Choroid plexus epithelial cell (primary cell): ENCODE measurements around the gene PHF2.

ENCODE experiments used
- DNase-seq: peaks from one replicate; pipeline ENCODE4 v3.0.0-alpha.2; 2010; ENCODE audit warnings: low read depth
- H3K4me3 ChIP-seq: 2 replicates; pipeline ENCODE4 v1.5.1; 2011; ENCODE audit warnings: low read depth, mild to moderate bottlenecking, control low read depth, low read length, moderate library complexity
- TF ChIP-seq, protein P1 (sequence below): conservative IDR thresholded peaks from 2 replicates; pipeline ENCODE4 v1.5.1; 2011; ENCODE audit warnings: low read depth, mild to moderate bottlenecking, control low read depth, inconsistent platforms, low read length, moderate library complexity

PHF2 gene

GRCh38 chr9:93635186-93636107, 59.1 kb downstream of the PHF2 start:
- no peak for DNase-seq
- no peak overlapping the region for H3K4me3 ChIP-seq
- TF ChIP-seq, protein P1, sequence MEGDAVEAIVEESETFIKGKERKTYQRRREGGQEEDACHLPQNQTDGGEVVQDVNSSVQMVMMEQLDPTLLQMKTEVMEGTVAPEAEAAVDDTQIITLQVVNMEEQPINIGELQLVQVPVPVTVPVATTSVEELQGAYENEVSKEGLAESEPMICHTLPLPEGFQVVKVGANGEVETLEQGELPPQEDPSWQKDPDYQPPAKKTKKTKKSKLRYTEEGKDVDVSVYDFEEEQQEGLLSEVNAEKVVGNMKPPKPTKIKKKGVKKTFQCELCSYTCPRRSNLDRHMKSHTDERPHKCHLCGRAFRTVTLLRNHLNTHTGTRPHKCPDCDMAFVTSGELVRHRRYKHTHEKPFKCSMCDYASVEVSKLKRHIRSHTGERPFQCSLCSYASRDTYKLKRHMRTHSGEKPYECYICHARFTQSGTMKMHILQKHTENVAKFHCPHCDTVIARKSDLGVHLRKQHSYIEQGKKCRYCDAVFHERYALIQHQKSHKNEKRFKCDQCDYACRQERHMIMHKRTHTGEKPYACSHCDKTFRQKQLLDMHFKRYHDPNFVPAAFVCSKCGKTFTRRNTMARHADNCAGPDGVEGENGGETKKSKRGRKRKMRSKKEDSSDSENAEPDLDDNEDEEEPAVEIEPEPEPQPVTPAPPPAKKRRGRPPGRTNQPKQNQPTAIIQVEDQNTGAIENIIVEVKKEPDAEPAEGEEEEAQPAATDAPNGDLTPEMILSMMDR = no peak

DNA sequence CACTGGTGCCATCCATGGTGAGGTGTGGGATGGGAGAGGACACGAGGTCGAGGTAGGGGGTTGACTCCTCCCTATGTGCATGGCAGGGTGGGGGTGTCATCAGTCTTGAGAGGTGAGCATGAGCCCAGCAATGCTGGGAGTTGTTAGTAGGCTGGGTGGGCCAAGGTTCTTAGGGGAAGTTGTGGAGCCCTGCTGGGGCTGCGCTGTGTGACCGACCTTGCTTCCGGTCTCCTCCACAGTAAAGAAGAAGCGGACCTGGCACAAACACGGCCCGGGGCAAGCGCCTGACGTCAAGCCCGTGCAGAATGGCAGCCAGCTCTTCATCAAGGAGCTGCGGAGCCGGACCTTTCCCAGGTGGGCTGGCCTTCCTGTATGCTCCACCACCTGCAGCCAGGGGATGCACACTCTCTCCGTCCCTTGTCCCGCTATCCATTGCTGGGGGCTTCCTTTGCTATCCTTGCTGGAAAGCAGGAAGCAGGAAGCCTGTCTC, 59.8 kb downstream of the PHF2 start:
- DNase-seq = no peak
- H3K4me3 ChIP-seq = no peak overlapping the region

GRCh38 chr9:93636667-93637066, 60.3 kb downstream of the PHF2 start:
- H3K4me3 ChIP-seq = no peak overlapping the region
- DNase-seq = no peak
- TF ChIP-seq, protein P1 = no peak

More for the DNA sequence above, 59.8 kb downstream of the PHF2 start:
- TF ChIP-seq, protein P1 = no peak

DNA sequence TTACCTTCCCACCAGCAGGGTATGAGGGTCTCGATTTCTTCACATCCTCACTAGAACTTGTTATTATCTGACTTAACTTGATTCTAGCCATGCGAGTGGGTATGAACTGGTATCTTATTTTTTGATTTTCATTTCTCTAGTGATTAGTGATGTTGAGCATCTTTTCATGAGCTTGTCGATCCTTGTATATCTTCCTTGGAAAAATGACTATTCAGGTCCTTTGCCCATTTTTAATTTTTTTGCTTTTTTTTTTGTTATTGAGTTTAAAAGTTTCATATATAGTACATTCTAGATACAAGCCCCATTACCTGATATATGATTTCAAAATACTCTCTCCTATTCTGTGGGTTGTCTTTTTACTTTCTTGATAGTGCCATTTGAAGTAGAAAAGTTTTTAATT, 61.5 kb downstream of the PHF2 start:
- TF ChIP-seq, protein P1 = no peak
- H3K4me3 ChIP-seq = no peak overlapping the region
- DNase-seq = no peak

DNA sequence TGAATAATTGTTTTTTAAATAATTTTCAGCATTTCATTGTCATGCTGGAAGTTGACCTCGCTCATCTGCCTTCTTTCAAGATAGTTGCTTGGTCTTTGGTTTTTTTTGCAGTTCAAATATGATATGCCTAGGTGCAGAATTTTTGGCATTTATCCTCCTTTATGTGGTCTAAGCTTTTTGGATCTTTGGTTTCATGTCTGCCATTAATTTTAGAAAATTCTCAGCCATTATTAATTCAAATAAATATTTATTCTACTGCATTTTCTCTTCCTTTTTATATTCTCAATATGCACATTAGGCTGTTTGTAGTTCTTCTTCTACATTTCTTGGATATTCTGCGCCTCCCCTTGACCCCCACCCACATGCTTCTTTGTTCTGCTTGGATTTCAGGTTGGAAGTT, 63.6 kb downstream of the PHF2 start:
- TF ChIP-seq, protein P1 = no peak
- no peak for DNase-seq
- H3K4me3 ChIP-seq = no peak overlapping the region

DNA sequence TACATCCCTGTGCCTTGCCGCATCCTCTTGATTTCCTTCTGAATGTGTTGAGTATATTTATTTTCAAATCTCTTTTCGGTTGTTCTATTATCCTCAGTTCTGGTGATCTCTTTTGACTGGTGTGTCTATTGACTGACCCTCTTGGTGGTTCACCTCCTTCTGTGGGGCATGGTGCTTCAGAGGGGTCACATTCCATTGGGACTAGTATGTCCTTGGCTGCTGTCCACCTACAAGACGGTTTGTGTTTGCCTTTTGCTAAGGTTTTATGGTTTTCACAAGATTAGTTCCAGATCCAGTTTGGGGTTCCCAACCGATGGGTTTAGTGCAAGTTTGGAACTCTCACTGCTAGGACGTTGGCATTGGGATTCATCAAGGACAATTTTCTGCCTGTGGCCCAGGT, 66.6 kb downstream of the PHF2 start:
- DNase-seq = peak; percentile 91
- no peak overlapping the region for H3K4me3 ChIP-seq
- TF ChIP-seq, protein P1 = no peak
